Measurements from ENCODE around the gene PREX1. TPM values are rescaled to one million over a fixed set of nuclear protein-coding genes. Genes with fewer than 3 reads are reported as not detected.

The PREX1 gene
- total and polyA plus RNA-seq, 2 experiments from 2014 or later, result 2.4 to 10.3 TPM

GRCh38 chr20:48631114-48632016 lies 196.4 kb downstream of the PREX1 start:
- H3K4me3 ChIP-seq, result no peak overlapping the region
- H3F3A ChIP-seq (replicated peaks; ENCODE audit: low read depth), result no peaks in the 10 kb centered on the region
- H3K36me3 ChIP-seq (ENCODE audit: insufficient read depth), result no peaks in the 10 kb centered on the region
- no peaks in the 10 kb centered on the region for H3K27me3 ChIP-seq (ENCODE audit: insufficient read depth)
- TF ChIP-seq POLR2AphosphoS5 (IDR thresholded peaks at IDR 0.05; ENCODE audit: low read depth) (no peak), EZH2phosphoT487 (IDR thresholded peaks at IDR 0.05; ENCODE audit: unreplicated experiment) (no peak), CREB1 (CRISPR knock-in tag; IDR thresholded peaks at IDR 0.05; ENCODE audit: low read depth) (no peak), EZH2 (IDR thresholded peaks at IDR 0.05; ENCODE audit: low read depth, unreplicated experiment) (no peak), ZNF331 (CRISPR knock-in tag; IDR thresholded peaks at IDR 0.05; ENCODE audit: low read depth) (no peak), NANOG (IDR thresholded peaks at IDR 0.05; ENCODE audit: borderline replicate concordance) (no peak), STAT1 (IDR thresholded peaks at IDR 0.05; ENCODE audit: unreplicated experiment) (no peak), CTCF (conservative IDR thresholded peaks at IDR 0.05; ENCODE audit: low read depth in 2 of 2) (no peak), ZNF114 (CRISPR knock-in tag; IDR thresholded peaks at IDR 0.05) (no peak), ZNF462 (CRISPR knock-in tag; IDR thresholded peaks at IDR 0.05) (no peak), REST (IDR thresholded peaks at IDR 0.05; ENCODE audit: unreplicated experiment) (no peak)
- no peaks in the 10 kb centered on the region for H3K9me2 ChIP-seq (ENCODE audit: insufficient read depth)
- Mint-ChIP-seq H3K4me3 (no peak overlapping the region; the same call in 2 of the 3 replicates), H3K4me1 (peaks cover 5% of the 10 kb centered on the region; the same call in 2 of the 3 replicates), H3K9me3 (no peaks in the 10 kb centered on the region), H3K27ac (no peak overlapping the region), H3K27me3 (ENCODE audit: insufficient read depth, low read depth, poor library complexity) (peaks cover 9% of the 10 kb centered on the region), H3K36me3 (ENCODE audit: low read depth) (no peaks in the 10 kb centered on the region)
- H3K27ac ChIP-seq (ENCODE audit: low read depth), result no peak overlapping the region
- no peaks in the 10 kb centered on the region for H3K4me1 ChIP-seq (ENCODE audit: insufficient read depth)
- no peaks in the 10 kb centered on the region for H4K20me1 ChIP-seq (replicated peaks; ENCODE audit: insufficient read depth)
- H3K79me2 ChIP-seq (replicated peaks; ENCODE audit: insufficient read depth), result no peaks in the 10 kb centered on the region
- no peak overlapping the region for H3K4me2 ChIP-seq
- H2AFZ ChIP-seq, result 0 out of 2 replicates have a peak overlapping the region, but pooled peaks have one; percentile 74
- DNase-seq (ENCODE audit: low spot score), result no peak
- ATAC-seq, result no peak
